Activated T-helper 9 cell treated with anti-CD3 and anti-CD28 coated beads, Interleukin-2, amount 50 U/mL, for 16 hours (primary cell): ENCODE measurements around the gene TAGLN2.
"Not testable (repeated sequence)": the region's sequence is repeated elsewhere in the genome, so short reads cannot be mapped to it uniquely, and the experiment has no call there.

Experiments
- DNase-seq: peaks from one replicate; pipeline ENCODE4 v3.0.0-alpha.2; 2020; ENCODE audit warnings: low read depth

Gene TAGLN2

GRCh38 chr1:159921251-159921650, 4.1 kb downstream of the TAGLN2 start:
- DNase-seq = no peak

- no peak for DNase-seq
These were observed 4.7 kb downstream of the TAGLN2 start for GRCh38 chr1:159920651-159921050.

- no peak for DNase-seq
These were observed 5.1 kb downstream of the TAGLN2 start for GRCh38 chr1:159920202-159920601.

- no peak for DNase-seq
These were observed 6.0 kb downstream of the TAGLN2 start for GRCh38 chr1:159919236-159919865.

GRCh38 chr1:159918352-159919200, 6.7 kb downstream of the TAGLN2 start:
- DNase-seq = no peak

GRCh38 chr1:159917533-159918351, 7.6 kb downstream of the TAGLN2 start:
- no peak for DNase-seq

GRCh38 chr1:159916242-159917051, 8.9 kb downstream of the TAGLN2 start:
- no peak for DNase-seq

GRCh38 chr1:159915571-159916241, 9.6 kb downstream of the TAGLN2 start:
- DNase-seq = no peak

- DNase-seq = no peak
These were observed 10.9 kb downstream of the TAGLN2 start for GRCh38 chr1:159914252-159915018.

GRCh38 chr1:159913451-159914192, 11.7 kb downstream of the TAGLN2 start:
- no peak for DNase-seq

GRCh38 chr1:159911326-159912070, 13.8 kb downstream of the TAGLN2 start:
- no peak for DNase-seq

- no peak for DNase-seq
These were observed 17.0 kb downstream of the TAGLN2 start for GRCh38 chr1:159908031-159908940.

- DNase-seq = no peak
These were observed 18.3 kb downstream of the TAGLN2 start for GRCh38 chr1:159906960-159907359.

GRCh38 chr1:159904036-159904435, 21.3 kb downstream of the TAGLN2 start:
- not testable (repeated sequence) for DNase-seq

GRCh38 chr1:159902541-159902940, 22.8 kb downstream of the TAGLN2 start:
- DNase-seq = no peak

- DNase-seq = no peak
These were observed 24.4 kb downstream of the TAGLN2 start for GRCh38 chr1:159900755-159901360.

GRCh38 chr1:159900086-159900680, 25.1 kb downstream of the TAGLN2 start, which contains the start of gene CFAP45:
TSS of gene CFAP45 (minus strand) at chr1:159900165. CDS start at chr1:159900098, 67 bp downstream.
- DNase-seq = no peak
